Tibial nerve (tissue), 4 donors: Measurements from ENCODE around the gene DPM3. TPM values are rescaled to one million over a fixed set of nuclear protein-coding genes. Genes with fewer than 3 reads are reported as not detected.

Source experiments
- DNase-seq, 2 donors: peaks; one replicate each; pipeline ENCODE4 v3.0.0-alpha.2; 2019; ENCODE audit warnings: low spot score in 2 of 2
- H3K27ac ChIP-seq, 4 donors: fragments of 200-600 bp; sonication (generic) in 3 of 4; one replicate each; pipeline ENCODE4 v1.5.1; 2017 to 2019; ENCODE audit warnings: mild to moderate bottlenecking in 1 of 4
- H3K27me3 ChIP-seq, 2 donors: fragments of 200-600 bp; sonication (generic) in 1 of 2; one replicate each; pipeline versions ENCODE4 v1.5.1 to v1.6.0; 2017 to 2019
- H3K36me3 ChIP-seq, 3 donors: fragments of 200-600 bp; sonication (generic); one replicate each; pipeline ENCODE4 v1.5.1; 2018 to 2019
- H3K4me1 ChIP-seq, 4 donors: fragments of 200-600 bp; sonication (generic) in 3 of 4; one replicate each; pipeline ENCODE4 v1.5.1; 2017 to 2019
- H3K4me3 ChIP-seq, 4 donors: fragments of 200-600 bp; sonication (generic) in 3 of 4; one replicate each; pipeline ENCODE4 v1.5.1; 2017 to 2019; ENCODE audit warnings: mild to moderate bottlenecking in 1 of 4, moderate library complexity in 1 of 4
- H3K9me3 ChIP-seq, 4 donors: fragments of 200-600 bp; sonication (generic) in 3 of 4; one replicate each; pipeline ENCODE4 v1.5.1; 2017 to 2019
- EP300 ChIP-seq, 2 donors: sonication (generic); formaldehyde crosslinking; IDR thresholded peaks; one replicate each; pipeline ENCODE4 v1.6.1; 2017; ENCODE audit warnings: antibody characterized with exemption in 2 of 2, mild to moderate bottlenecking in 1 of 2
- POLR2A ChIP-seq, 2 donors: fragments of 450-650 bp; IDR thresholded peaks; one replicate each; pipeline ENCODE4 v1.6.1; 2017; ENCODE audit warnings: antibody characterized with exemption in 2 of 2, mild to moderate bottlenecking in 2 of 2, moderate library complexity in 2 of 2
- WGBS, 2 donors: methylation state at CpG; one replicate each; pipeline ENCODE4 v1.1.5; 2018; 5-methylcytosine and 5-hydroxymethylcytosine counted together
- total RNA-seq, 4 donors: library from RNA; depleted of rRNA; stranded (reverse); fragments of >200 nt; gene quantifications; one replicate each; pipeline ENCODE4 v1.1.0, GENCODE V29; 2016
- TF ChIP-seq, protein P1 (sequence below), 5 experiments: fragments of 200-600 bp in 3 of 5; fragments of 450-650 bp in 2 of 5; sonication (generic) in 3 of 5; IDR thresholded peaks; one replicate each; pipeline ENCODE4 v1.5.1; 2016 to 2019; ENCODE audit warnings: antibody characterized with exemption in 5 of 5, mild to moderate bottlenecking in 3 of 5, moderate library complexity in 2 of 5

The DPM3 gene
- total RNA-seq, 4 donors from 2014 or later, result 74.7 to 115 (median 95.6) TPM

GRCh38 chr1:155106862-155107261, 33.5 kb downstream of the DPM3 start:
- no peaks in the 10 kb centered on the region for H3K36me3 ChIP-seq
- H3K9me3 ChIP-seq, result no peaks in the 10 kb centered on the region
- TF ChIP-seq POLR2A (IDR thresholded peaks at IDR 0.05) (no peak), EP300 (IDR thresholded peaks at IDR 0.05) (no peak)
- TF ChIP-seq, protein P1, sequence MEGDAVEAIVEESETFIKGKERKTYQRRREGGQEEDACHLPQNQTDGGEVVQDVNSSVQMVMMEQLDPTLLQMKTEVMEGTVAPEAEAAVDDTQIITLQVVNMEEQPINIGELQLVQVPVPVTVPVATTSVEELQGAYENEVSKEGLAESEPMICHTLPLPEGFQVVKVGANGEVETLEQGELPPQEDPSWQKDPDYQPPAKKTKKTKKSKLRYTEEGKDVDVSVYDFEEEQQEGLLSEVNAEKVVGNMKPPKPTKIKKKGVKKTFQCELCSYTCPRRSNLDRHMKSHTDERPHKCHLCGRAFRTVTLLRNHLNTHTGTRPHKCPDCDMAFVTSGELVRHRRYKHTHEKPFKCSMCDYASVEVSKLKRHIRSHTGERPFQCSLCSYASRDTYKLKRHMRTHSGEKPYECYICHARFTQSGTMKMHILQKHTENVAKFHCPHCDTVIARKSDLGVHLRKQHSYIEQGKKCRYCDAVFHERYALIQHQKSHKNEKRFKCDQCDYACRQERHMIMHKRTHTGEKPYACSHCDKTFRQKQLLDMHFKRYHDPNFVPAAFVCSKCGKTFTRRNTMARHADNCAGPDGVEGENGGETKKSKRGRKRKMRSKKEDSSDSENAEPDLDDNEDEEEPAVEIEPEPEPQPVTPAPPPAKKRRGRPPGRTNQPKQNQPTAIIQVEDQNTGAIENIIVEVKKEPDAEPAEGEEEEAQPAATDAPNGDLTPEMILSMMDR (IDR thresholded peaks at IDR 0.05), result no peak
- peaks cover 0 to 12% (median 3%) of the 10 kb centered on the region in 4 donors for H3K4me1 ChIP-seq
- H3K27me3 ChIP-seq, result no peaks in the 10 kb centered on the region
- H3K4me3 ChIP-seq, result no peak overlapping the region
- H3K27ac ChIP-seq, result no peak overlapping the region
- DNase-seq, result no peak
- WGBS, 2 donors, result 71 to 80% methylated on average over 6 of the region's 6 CpGs

DNA sequence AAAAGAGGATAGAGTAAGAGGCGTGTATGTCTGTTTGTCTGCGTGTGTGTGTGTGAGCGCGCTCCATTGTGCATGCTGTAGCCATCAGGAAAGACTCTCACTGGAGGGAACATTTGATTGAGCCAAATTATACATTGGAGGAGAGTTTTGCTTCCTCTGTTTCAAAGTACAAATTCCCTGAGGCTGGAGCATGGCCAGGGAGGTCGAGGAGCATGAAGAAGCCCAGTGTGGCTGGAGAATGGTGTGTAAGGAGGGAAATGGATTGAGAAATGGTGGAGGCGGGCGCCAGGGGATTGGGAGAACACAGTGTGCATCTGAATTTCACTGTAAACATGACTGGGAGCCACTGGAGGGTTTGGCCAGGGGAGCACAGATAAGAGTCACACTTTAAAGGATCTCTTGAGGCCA, 34.7 kb downstream of the DPM3 start:
- Histone ChIP-seq H3K9me3 (no peaks in the 10 kb centered on the region), H3K27me3 (no peaks in the 10 kb centered on the region), H3K36me3 (no peaks in the 10 kb centered on the region), H3K4me3 (no peak overlapping the region), H3K4me1 (peaks cover 0 to 12% (median 3%) of the 10 kb centered on the region in 4 donors), H3K27ac (peak overlapping the region in 2 of 4 donors; percentile 27 to 36)
- WGBS, 2 donors, result 36 to 53% methylated on average over 7 of the region's 7 CpGs
- TF ChIP-seq EP300 (IDR thresholded peaks at IDR 0.05) (peak in 1 of 2 donors; percentile 71), POLR2A (IDR thresholded peaks at IDR 0.05) (no peak)
- TF ChIP-seq, protein P1 (IDR thresholded peaks at IDR 0.05), result no peak
- peak; percentile 60 to 79 for DNase-seq

- no peak for TF ChIP-seq EP300 (IDR thresholded peaks at IDR 0.05)
- TF ChIP-seq, protein P1 (IDR thresholded peaks at IDR 0.05), result no peak
- no peak for TF ChIP-seq POLR2A (IDR thresholded peaks at IDR 0.05)
- peak overlapping the region in 2 of 4 donors; percentile 27 to 36 for H3K27ac ChIP-seq
- H3K27me3 ChIP-seq, result no peaks in the 10 kb centered on the region
- no peaks in the 10 kb centered on the region for H3K9me3 ChIP-seq
- 77 to 78% methylated on average over 7 of the region's 7 CpGs for WGBS, 2 donors
- H3K4me1 ChIP-seq, result peaks cover 0 to 12% (median 3%) of the 10 kb centered on the region in 4 donors
- no peaks in the 10 kb centered on the region for H3K36me3 ChIP-seq
- DNase-seq, result no peak
- H3K4me3 ChIP-seq, result no peak overlapping the region
Observed at GRCh38 chr1:155104605-155105534, 35.5 kb downstream of the DPM3 start.

- no peaks in the 10 kb centered on the region for H3K27me3 ChIP-seq
- DNase-seq, result no peak
- TF ChIP-seq, protein P1 (IDR thresholded peaks at IDR 0.05), result no peak
- TF ChIP-seq POLR2A (IDR thresholded peaks at IDR 0.05), result no peak
- no peak for TF ChIP-seq EP300 (IDR thresholded peaks at IDR 0.05)
- H3K27ac ChIP-seq, result no peak overlapping the region
- H3K36me3 ChIP-seq, result no peaks in the 10 kb centered on the region
- peaks cover 0 to 12% (median 3%) of the 10 kb centered on the region in 4 donors for H3K4me1 ChIP-seq
- no peak overlapping the region for H3K4me3 ChIP-seq
- 81 to 91% methylated on average over 9 of the region's 9 CpGs for WGBS, 2 donors
- no peaks in the 10 kb centered on the region for H3K9me3 ChIP-seq
Observed at GRCh38 chr1:155103325-155103724, 37.0 kb downstream of the DPM3 start.

DNA sequence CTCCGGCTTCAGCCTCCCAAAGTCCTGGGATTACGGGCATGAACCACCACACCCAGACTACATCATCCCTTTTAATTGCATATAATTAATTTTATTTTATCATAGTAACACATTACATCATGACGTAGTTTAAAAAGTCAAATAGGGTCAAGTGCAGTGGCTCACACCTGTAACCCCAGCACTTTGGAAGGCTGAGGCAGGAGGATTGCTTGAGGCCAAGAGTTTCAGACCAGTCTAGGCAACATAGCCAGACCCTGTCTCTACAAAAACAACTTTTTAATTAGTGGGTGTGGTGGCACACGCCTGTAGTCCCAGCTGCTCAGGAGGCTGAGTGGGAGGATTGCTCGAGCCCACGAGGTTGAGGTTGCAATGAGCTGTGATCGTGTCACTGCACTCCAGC, 41.0 kb downstream of the DPM3 start:
- no peak for DNase-seq
- no peak overlapping the region for H3K4me3 ChIP-seq
- H3K27me3 ChIP-seq, result no peaks in the 10 kb centered on the region
- WGBS, 2 donors, result 81 to 83% methylated on average over 7 of the region's 7 CpGs
- no peak overlapping the region for H3K27ac ChIP-seq
- H3K36me3 ChIP-seq, result no peaks in the 10 kb centered on the region
- no peak for TF ChIP-seq EP300 (IDR thresholded peaks at IDR 0.05)
- TF ChIP-seq, protein P1 (IDR thresholded peaks at IDR 0.05), result no peak
- TF ChIP-seq POLR2A (IDR thresholded peaks at IDR 0.05), result no peak
- H3K9me3 ChIP-seq, result no peaks in the 10 kb centered on the region
- H3K4me1 ChIP-seq, result peaks cover 0 to 7% (median 3%) of the 10 kb centered on the region in 4 donors
